HG03139 (cell line): Measurements from ENCODE around the gene KBTBD12.
"Not testable (repeated sequence)": the region's sequence is repeated elsewhere in the genome, so short reads cannot be mapped to it uniquely, and the experiment has no call there.

ENCODE experiments used
- ATAC-seq: cut with Tn5 transposase; IDR thresholded peaks from one replicate; pipeline ENCODE4 v1.9.1; 2021; ENCODE audit not compliant: unreplicated experiment

The KBTBD12 gene

GRCh38 chr3:127903611-127904375, 11.2 kb upstream of the KBTBD12 start:
- no peak for ATAC-seq

GRCh38 chr3:127905556-127905955, 9.5 kb upstream of the KBTBD12 start:
- ATAC-seq, result no peak

- not testable (repeated sequence) for ATAC-seq
Observed at GRCh38 chr3:127906653-127907052, 8.4 kb upstream of the KBTBD12 start.

- no peak for ATAC-seq
Observed at GRCh38 chr3:127908202-127908601, 6.8 kb upstream of the KBTBD12 start.

GRCh38 chr3:127908951-127909350, 6.1 kb upstream of the KBTBD12 start:
- no peak for ATAC-seq

- ATAC-seq, result no peak
Observed at GRCh38 chr3:127909646-127910045, 5.4 kb upstream of the KBTBD12 start.

- no peak for ATAC-seq
Observed at GRCh38 chr3:127911421-127911931, 3.6 kb upstream of the KBTBD12 start.

GRCh38 chr3:127913841-127914240, 1.2 kb upstream of the KBTBD12 start:
- ATAC-seq, result not testable (repeated sequence)

- ATAC-seq, result no peak
Observed at GRCh38 chr3:127914584-127914983, 448 bp upstream of the KBTBD12 start.

- ATAC-seq, result no peak
Observed at GRCh38 chr3:127915937-127916493, 983 bp downstream of the KBTBD12 start.

GRCh38 chr3:127920738-127921137, 5.7 kb downstream of the KBTBD12 start:
- no peak for ATAC-seq

- ATAC-seq, result no peak
Observed at GRCh38 chr3:127923611-127924010, 8.6 kb downstream of the KBTBD12 start.

GRCh38 chr3:127925384-127925783, 10.4 kb downstream of the KBTBD12 start:
- no peak for ATAC-seq

- ATAC-seq, result no peak
Observed at GRCh38 chr3:127927829-127928604, 13.0 kb downstream of the KBTBD12 start.

- no peak for ATAC-seq
Observed at GRCh38 chr3:127929818-127930413, 14.9 kb downstream of the KBTBD12 start.

GRCh38 chr3:127933396-127933795, 18.4 kb downstream of the KBTBD12 start:
- ATAC-seq, result no peak

GRCh38 chr3:127938800-127939199, 23.8 kb downstream of the KBTBD12 start:
- ATAC-seq, result no peak

GRCh38 chr3:127940116-127940515, 25.1 kb downstream of the KBTBD12 start:
- no peak for ATAC-seq

GRCh38 chr3:127942613-127943012, 27.6 kb downstream of the KBTBD12 start:
- no peak for ATAC-seq

- ATAC-seq, result no peak
Observed at GRCh38 chr3:127948211-127948610, 33.2 kb downstream of the KBTBD12 start.

- no peak for ATAC-seq
Observed at GRCh38 chr3:127949446-127950055, 34.5 kb downstream of the KBTBD12 start.
